HG02588 (cell line): ENCODE measurements around the gene SLC9A9.
"Not testable (repeated sequence)": the region's sequence is repeated elsewhere in the genome, so short reads cannot be mapped to it uniquely, and the experiment has no call there.

Source experiments
- ATAC-seq: cut with Tn5 transposase; IDR thresholded peaks from one replicate; pipeline ENCODE4 v1.9.1; 2021; ENCODE audit warnings: mild to moderate bottlenecking, moderate library complexity; ENCODE audit not compliant: unreplicated experiment

SLC9A9 gene

DNA sequence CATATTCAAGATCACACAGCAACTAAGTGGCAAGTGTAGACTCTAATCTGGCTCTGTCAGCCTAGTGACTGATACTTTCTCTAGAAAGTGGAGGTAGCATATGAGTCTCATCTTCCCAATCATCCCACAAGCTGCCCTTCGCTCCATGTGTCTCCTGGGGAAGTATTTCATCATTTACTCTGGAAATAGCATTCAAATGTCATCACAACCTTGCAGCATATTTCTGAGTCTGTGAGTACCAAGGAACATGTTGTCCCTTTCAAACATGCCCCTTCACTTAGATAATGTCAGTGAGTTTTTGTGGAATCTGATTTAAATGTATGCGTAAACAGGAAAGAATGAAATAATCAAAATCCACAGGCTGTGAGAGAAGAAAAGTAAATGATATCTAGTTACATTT lies 322.9 kb downstream of the SLC9A9 start:
- ATAC-seq, result no peak

DNA sequence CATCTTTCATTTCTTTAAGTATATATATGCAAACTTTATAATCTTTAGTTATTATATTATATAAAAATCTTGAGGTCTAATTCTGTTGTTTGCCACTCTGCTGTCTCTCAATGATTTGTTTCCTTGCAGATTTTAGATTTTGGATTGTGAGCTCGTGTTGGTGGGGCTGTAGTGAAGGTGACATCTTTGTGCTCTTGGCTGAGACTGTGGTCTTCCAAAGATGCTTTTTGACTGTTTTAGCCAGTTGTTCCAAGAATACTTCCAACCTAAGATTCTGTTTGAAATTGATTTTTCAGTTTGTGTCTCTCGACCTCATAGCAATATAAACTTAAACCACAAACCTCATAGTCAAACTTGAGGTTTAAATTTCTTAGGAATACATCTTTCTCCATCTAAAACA lies 326.5 kb downstream of the SLC9A9 start:
- no peak for ATAC-seq

DNA sequence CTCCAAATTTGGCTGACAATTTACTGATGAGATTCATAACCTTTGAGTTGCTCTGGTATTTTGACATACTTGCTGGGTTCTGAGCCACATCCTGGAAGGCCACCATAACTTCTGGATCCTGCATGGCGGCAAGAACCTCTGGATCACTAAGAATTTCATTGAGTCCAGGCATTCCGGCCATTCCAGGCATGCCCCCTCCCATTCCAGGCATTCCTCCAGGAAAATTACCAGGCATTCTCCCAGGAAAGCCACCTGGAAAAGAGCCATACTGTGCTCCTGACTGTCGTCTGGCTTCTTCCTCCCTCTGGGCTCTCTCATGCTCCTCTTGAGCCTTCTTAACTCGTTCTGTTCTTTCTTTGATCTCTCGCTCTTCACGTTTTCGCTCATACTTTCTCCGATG lies 331.1 kb downstream of the SLC9A9 start:
- ATAC-seq, result not testable (repeated sequence)

DNA sequence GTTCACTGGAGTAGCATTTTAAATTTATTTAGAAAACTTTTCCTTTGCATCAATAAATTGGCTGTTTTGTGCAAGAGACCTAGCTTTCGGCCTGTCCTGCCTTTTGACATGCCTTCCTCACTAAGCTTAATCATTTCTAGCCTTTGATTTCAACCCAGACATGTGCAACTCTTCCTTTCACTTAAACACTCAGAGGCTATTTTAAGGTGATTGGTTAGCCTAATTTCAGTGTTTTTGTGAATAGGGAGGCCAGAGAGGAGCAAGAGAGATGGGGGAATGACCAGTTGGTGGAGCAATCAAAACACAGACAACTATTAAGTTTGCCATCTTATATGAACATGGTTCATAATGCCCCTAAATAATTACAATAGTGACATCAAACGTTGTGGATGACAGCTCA lies 333.4 kb downstream of the SLC9A9 start:
- no peak for ATAC-seq

DNA sequence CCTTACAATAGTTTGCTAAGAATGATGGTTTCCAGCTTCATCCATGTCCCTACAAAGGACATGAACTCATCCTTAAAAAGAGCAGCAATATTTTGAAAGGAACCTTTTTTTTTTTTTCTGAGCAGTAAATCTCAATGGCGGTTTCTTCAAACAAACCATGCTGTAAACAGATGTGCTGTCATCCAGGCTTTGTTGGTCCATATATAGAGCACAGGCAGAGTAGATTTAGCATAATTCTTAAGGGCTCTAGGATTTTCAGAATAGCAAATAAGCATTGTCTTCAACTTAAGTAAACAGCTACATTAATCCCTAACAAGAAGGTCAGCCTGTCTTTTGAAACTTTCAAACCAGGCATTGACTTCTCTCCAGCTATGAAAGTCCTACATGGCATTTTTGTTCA lies 334.2 kb downstream of the SLC9A9 start:
- ATAC-seq, result no peak

DNA sequence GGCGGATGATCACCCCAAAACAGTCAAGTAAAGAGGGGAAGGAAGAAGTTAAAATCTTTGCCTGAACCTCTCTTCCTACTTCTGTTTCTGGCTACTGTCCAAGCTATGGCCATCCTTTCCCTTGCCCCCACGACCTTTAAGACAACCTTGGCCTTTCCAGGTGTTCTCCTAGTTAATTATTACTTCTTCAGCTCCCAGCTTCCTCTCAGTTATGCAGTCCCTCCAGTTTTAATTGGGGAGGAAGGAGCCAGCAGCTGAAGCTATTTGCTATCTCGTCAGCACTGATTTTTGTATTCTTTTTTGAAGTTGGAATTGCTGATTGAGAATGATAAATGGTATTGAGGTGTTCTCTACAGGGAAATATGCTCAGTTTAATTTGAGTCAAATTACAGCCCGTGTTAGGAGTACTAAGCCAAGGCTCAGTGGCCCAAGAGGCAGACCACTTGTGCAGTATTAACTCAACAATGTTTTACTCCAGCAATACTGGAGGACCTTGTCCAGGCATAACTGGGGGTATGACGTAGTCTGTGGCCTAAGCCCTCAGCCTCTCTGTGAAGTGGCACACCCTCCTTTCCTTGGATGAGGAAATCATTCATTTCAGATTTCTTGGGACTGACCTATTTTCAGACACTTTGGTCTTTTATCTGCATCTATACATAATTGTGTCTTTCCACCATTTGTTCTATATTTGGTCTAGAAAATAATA lies 336.9 kb downstream of the SLC9A9 start:
- no peak for ATAC-seq

DNA sequence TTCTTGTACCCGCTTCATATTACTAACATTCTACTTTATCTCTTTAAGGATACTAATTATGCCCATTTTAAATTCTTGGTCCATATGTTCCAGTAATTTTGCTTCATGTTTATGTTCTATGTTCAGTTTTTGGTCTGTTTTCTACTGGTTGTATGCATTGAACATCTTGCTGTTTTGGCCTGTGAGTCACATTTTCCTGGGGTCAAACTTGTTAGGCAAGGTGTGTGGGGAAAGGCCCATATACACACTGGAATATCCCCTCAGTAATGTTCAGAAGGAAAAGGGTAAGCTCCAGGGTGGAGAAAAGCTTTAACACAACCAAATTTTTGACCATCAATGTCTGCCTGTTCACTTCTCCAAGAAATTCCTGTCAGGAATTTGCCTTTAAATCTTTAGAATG lies 337.7 kb downstream of the SLC9A9 start:
- ATAC-seq, result no peak

DNA sequence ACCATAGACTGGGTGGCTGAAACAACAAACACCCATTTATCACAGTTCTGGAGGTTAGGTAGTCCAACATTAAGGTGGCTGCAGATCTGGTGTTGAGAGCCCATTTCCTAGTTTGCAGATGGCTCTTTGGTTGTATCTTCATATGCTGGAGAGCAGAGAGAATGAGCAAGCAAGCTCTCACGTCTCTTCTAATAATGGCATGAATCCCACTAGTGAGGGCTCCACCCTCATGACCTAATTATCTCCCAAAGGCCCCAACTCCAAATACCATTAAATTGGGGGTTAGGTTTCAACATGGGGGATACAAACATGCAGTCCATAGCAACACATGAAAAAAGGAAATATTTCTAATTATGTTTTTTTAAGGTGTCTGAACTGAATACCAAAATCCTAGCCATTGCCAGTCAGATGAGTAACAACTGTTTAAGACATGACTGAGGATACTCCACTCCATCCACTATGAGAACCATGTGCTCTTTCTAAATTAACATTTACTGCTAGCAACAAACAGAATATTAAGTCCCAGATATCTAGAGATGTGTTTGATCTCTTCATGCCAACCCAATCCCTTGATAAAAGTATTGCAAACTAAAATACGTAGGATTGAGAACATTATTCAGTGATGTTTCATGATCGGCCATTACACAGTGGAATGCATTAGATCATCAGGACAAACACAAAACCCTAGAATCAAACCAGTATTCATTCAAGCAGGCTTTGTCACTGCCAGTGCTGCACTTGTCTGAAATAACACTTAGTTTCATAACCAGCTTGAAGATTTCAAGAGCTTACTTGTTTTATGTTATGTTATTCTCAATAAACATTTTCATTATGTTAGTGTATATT lies 340.3 kb downstream of the SLC9A9 start:
- no peak for ATAC-seq

DNA sequence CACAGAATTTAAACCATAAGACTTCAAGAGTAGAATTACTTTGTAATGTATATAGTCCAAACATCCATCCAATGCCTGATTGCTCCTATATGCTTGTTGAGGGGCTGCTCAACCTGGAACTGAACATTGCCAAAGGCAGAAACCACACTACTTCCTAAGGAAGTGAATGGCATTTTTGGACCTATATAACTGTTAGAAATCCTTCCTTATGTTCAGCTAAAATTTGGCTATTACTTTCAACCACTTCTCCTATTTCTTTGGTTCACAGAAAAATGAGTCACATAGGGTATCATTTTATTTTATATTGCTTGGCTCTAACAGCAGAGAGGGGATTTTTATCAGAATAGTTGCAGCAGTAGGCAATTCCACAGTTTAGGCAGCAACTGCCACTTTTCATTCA lies 342.1 kb downstream of the SLC9A9 start:
- no peak for ATAC-seq

DNA sequence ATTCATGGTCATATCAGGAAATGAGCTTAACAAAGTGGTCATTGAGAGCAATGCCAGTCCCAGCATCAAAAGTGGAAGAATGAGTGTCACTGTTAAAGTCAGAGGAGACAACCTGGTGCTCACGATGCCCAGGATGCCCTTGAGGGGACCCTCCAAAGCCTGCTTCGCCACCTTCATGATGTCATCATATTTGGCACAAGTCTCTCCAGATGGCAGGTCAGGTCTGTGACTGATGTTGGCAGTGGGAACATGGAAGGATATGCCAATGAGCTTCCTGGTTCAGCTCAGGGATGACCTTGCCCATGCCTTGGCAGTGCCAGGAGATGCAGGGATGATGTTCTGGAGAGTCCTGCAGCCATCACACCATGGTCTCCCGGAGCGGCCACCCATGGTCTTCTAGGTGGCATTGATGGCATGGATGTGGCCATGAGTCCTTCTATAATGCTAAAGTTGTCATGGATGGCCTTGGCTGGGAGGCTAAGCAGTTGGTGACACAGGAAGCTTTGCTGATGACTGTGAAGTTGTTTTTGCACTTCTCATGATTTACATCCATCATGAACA lies 344.9 kb downstream of the SLC9A9 start:
- no peak for ATAC-seq

DNA sequence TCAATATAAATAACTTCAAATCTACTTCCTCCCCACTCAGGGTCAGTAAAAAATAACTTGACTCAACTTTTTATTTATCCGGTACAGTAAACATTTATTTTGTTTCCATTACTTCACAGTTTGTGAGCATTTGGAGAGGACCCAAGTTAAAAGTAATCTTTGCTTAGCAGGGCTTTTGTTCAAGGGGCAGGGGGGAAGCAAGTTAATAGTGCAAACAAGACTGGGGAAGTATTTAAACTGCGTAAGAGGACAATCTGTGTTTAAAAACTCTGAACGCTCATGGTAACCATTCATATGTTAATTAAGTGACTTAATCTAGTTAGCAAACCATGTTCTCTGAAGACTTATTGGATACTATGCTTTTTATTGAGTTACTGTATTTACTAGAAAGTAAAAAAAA lies 346.2 kb downstream of the SLC9A9 start:
- ATAC-seq, result no peak

DNA sequence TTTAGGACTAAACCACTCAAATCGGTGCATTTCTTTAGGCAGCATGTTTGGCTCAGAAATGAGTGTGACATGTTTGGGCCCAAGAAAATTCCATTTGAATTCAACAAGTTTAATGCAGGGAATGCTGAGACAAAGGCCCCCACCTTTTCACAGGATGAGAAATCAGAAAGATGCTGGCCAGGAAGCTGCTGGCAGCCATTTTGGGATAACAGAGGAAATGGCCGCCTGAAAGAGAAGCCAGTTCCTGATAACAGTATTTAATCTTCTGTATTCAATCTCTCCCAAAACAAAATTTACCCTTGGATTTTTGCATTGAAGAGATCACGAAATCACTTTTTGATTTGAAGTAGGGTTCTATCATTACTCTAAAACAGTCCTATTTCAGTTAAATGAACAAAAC lies 350.9 kb downstream of the SLC9A9 start:
- ATAC-seq, result no peak

DNA sequence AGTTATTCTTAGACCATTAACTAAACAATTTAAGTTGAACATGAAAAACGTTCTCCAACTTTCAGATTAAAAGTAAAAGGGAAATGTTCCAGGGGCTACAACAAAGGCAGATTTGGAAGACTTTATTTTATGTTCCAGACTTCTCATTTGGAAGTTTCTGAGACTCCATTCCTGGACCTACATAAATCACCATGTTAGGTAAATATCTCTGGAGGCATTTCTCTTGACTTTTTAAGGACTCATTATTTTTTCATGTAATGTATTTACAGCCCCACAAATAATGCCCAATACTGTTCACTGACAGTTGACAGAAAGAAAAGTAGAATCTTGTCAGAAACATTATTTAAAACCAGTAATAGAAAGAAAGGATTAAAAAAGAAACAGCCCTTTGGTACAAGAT lies 352.1 kb downstream of the SLC9A9 start:
- ATAC-seq, result no peak

DNA sequence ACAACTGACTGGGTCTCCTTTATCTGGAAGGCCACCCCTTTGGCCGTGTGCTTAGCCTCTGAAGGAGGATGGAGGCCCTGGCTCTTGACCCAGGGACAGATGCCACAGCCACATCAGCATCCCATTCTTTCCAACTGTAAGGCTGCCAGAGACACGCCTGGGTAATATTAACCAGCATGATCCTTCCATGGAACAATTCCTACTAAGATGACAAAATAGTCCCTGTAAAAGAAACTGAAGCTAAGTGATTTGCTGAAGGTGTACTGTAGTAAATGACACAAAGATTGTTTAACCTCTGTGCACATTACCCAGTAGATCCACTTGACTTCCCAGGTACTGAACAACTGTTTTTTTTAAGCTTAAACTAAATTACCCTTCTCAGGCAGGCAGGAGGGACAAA lies 352.7 kb downstream of the SLC9A9 start:
- no peak for ATAC-seq

DNA sequence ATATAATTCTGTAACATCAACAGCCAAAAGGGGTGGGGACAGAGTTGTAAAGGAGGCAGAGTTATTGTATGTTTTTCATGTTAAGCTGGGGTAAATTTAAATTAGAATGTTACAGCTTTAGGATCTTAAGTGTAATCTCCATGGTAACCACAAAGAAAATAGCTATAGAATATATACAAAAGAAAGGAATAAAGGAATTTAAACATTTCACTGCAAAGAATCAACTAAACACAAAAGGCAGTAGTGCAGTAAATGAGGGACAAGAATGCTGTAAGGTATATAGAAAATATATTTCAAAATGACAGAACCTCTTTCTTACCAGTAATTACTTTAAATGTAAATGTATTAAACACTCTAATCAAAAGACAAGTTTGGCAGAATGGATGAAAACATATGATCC lies 361.7 kb downstream of the SLC9A9 start:
- ATAC-seq, result no peak

DNA sequence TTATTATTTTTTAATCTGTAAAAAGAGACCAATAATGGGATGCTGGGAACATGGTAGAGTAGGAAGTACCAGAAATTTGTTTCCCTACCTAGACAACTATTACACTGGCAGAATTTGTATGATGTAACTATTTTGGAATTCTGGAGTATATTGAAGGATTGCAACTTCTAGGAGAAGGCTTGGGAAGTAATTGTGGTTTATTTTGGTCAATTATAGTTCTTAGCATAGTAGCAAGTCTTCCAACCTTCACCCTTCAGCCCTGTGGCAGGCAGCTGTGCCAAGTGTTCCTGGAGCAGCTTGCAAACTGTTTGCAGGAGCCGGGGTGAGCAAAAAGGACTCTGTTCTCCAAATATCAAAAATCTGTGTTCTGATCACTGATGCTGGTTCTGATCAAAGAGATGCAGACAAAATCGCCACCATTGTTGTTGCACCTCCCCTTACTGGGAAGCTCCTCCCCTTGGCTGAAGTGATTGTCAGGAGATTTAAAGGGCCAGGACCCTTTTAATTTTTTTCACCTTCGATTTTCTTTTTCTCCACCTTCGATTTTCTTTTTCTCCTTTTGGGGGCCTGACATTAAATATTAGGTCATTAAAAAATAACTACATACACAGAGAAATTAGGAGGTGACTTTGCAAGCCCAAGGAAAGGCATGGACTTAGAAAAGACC lies 363.3 kb downstream of the SLC9A9 start:
- ATAC-seq, result no peak

DNA sequence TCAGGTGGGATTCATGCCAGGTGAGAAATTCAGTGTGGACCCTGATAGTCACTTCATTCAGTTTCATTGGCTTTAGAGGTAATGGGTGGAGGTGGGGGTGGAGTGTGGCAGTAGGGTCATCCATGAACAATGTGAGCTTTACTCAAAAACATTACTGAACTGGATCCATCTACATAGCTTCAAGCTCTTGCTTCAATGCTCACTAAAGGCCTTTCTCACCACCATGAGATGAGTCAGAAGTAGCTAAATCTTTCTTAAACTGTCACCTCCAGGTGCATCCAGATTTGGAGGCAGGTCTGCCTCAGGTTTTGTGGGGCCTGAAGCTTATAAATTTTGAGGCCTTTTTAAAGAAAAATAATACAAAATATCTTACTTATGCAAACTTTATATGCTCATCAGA lies 365.1 kb downstream of the SLC9A9 start:
- ATAC-seq, result no peak

DNA sequence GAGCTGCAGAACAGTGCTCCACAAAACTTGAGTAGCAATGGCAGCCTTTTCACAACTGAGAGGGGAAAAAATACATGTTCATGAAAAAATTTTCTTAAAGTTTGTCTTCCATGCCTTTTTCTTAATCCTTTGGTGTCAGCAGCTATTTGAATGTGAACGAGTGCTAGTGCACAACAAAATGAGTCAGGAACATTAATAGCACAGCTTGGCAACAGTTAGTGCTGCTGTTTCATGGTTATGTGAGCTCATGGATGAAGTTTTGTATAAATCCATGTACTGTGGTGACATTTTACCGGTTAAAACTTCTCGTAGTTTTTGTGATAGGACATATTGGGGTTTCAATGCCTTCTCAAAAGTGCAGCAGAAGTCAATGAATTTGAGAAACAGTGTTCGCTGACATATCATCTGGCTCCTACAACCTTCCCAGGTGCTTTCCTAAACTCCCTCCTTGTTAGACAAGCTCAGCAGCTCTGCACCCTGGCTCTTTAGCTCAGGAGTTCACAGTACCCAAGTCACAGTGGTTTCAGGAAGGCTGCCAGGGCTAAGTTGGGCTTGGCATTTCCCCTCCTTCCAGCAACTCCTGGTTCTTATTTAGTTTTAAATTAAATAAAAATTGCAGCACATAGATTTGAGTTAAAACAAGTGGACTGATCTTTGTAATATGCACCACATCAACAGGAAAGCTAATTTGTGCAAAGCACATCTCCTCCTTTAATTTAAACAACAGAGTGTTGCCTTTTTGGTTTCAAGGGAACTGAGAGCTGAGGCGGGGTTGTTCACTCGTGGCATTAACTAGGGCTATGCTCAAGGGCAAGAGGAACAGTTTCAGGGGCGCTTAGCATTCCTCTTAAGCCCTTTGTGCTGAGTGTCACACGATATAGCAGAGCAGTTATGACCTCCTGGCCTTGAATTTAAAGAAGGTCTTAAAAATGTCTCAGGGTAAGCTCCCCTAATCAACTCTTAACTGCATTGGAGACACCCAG lies 365.9 kb downstream of the SLC9A9 start:
- ATAC-seq, result peak; percentile 41

DNA sequence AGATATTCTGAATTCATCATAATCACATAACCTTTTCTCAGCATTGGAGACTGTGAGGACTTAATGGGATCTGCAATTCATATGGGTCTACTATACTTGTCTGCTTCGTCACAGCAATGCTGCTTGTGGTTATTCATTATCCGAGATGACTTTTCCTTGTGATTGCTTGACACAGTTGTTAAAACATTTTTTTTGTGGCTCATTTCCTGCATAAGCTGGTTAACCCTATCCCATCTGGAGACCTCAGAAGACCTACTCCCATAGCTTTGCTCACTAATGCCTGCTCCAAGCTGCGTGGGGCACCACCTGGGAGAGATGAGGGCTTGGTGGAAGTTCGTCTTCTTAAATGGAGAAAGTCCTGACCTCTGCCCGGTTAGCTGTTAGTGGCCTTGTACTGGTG lies 367.9 kb downstream of the SLC9A9 start:
- ATAC-seq, result no peak

DNA sequence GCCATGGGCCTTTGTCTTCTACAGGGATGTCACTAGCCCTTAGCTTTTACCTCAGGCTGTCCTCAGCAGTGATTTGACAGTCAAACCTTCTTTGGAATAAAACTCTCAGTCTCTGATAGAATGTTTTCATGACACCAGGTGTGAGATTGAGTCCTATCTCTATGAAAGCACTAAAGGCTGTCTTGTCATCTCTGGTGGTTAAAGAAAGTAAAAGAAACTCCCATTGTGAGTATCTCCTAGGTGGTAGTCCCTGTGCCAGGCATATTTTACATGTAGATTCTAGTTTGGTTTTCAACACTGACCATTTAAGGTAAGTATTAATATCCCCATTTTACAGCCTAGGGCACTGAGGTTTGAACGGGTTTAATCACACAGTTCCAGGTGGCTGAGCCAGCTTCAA lies 368.5 kb downstream of the SLC9A9 start:
- no peak for ATAC-seq
